ENCODE results near the gene TPTE.
"Not testable (repeated sequence)": the region's sequence is repeated elsewhere in the genome, so short reads cannot be mapped to it uniquely, and the experiment has no call there.

Gene TPTE

DNA sequence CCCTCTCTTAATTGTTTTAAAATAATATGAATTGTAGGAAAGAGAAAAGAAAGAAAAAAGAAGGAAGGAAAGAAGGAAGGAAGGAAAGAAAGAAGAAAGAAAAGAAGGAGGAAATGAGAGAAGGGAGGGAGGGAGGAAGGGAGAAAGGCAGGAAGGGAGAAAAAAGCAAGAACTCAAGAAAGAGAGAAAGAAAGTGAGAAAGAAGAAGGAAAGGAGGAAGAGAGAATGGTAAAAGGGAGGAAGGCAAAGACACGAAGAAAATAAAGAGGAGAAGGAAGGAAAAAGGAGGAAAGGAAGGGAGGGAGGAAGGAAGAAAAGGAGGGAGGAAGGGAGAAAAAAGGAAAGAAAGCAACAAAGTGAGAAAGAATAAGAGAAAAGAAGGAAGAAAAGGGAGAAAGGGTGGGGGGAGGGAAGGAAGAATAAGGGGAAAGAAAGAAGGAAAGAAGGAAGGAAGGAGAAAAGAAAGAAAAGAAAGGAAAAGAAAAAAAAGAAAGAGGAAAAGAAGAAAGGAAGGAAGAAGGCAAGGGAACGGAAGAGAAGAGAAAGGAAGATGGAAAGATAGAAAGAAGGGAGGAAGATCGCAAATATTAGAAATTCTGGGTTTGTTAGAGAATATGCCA lies 95.9 kb downstream of the TPTE start:
- DNase-seq (ENCODE audit: low read depth, low spot score): not testable (repeated sequence)

DNA sequence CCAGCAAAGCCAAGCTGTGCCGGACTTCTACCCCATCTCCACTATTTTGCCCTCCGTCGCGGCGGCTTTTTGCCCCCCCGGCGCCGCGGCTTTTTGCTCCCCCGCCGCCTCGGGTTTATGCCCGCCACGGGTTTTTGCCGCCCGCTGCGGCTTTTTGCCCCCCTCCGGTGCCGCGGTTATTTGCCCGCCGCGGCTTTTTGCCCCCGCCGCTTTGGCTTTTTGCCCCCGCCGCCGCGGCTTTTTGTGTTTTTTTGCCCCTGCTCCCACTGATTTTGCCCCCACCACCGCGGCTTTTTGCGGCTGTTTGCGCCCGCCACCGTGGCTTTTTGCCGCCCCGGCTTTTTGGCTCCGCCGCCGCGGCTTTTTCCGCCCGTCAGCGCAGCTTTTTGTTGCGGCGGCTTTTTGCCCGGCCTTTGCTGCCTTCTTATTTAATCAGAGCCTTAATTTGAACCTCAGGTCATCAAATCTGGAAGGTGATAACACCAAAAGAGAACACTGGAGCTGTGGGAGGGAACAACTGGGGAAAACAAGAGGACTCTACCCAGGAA lies 106.0 kb downstream of the TPTE start:
- DNase-seq (ENCODE audit: low read depth, low spot score): no peak

DNA sequence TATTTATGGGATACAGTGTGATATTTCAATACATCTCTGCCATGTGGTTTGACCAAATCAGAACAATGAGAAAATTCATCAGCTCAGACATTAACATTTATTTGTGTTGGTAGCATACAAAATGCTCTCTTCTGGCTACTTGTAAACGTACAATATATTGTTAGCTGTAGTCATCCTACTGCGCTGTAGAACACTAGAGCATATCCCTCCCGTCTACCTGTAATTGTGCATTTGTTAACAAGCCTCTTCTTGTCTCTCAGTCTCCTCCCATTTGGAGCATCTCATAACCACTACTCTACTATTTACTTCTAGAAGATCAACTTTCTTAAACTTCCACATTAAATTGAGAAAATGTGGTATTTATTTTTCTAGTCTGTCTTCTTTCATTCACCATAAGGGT lies 107.9 kb downstream of the TPTE start:
- not testable (repeated sequence) for DNase-seq (ENCODE audit: low read depth, low spot score)

DNA sequence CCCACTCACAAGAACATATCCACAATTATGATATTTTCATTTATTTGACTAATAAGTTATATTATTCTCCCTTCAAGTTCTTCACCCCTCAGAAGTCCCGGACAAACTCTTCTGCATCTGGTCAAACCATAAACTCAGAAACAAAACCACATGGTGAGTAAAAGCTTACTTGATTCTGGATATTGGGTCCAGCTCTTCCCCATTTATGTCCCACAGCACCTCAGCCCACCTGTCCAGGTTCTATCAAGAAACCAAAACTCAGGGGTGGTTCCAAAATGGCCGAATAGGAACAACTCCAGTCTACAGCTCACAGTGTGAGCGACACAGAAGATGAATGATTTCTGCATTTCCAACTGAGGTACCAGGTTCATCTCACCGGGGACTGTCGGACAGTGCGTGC lies 109.4 kb downstream of the TPTE start:
- not testable (repeated sequence) for DNase-seq (ENCODE audit: low read depth, low spot score)

DNA sequence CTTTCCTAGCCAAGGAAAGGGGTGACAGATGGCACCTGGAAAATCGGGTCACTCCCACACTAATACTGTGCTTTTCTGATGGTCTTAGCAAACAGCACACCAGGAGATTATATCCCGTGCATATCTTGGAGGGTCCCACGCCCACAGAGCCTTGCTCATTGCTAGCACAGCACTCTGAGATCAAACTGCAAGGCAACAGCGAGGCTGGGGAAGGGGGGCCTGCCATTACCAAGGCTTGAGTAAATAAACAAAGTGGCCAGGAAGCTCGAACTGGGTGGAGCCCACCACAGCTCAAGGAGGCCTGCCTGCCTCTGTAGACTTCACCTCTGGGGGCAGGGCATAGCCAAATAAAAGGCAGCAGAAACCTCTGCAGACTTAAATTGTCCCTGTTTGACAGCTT lies 109.9 kb downstream of the TPTE start:
- not testable (repeated sequence) for DNase-seq (ENCODE audit: low read depth, low spot score)

DNA sequence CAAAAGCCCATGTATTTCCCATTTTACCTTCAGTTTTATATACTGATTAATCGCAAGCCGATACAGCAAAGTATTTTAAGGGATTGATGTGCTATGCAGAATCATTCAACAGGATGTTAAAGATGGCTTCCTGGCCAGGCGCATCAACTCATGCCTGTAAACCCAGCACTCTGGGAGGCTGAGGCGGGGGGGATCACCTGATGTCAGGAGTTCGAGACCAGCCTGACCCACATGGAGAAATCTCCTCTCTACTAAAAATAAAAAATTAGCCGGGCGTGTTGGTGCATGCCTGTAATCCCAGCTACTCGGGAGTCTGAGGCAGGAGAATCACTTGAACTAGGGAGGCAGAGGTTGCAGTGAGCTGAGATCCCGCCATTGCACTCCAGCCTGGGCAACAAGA lies 116.8 kb downstream of the TPTE start:
- DNase-seq (ENCODE audit: low read depth, low spot score): not testable (repeated sequence)

DNA sequence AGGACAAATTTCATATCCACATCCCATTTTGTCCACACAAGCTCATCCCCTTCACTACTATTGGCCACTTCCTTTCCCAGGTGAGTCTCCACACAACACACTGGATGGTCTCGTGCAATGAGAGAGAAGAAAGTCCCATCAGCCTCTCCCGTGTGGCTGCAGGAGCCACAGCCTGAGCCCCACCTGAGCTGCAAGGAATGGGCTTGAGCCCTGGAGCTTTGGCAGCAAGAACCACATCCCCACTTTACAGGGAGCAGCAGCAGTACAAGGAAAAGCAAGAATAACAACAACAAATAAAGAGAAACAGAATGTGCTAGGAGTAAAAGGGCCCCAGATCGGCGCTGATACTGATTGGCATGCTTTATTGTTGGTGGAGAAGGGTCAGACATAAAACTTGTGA lies 117.7 kb downstream of the TPTE start:
- DNase-seq (ENCODE audit: low read depth, low spot score): no peak

DNA sequence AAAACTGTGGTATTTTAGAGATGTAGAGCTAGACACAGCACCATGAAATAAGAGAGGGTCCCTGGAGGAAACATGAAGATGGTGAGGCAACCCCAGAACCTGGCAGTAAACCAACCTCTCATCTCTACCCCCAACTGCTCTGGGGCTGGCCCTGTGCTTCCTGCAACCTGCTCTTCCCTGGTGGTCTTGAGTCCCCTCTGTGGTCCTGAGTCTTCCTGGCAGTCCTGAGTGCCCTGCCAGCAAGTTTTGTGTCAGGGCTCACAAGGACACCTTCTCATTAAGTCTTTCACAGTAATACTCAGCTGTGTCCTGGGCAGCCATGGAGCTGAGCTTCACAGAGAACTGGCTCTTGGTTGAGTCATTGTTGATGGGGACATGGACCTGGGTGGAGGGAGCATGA lies 118.4 kb downstream of the TPTE start:
- DNase-seq (ENCODE audit: low read depth, low spot score): not testable (repeated sequence)

DNA sequence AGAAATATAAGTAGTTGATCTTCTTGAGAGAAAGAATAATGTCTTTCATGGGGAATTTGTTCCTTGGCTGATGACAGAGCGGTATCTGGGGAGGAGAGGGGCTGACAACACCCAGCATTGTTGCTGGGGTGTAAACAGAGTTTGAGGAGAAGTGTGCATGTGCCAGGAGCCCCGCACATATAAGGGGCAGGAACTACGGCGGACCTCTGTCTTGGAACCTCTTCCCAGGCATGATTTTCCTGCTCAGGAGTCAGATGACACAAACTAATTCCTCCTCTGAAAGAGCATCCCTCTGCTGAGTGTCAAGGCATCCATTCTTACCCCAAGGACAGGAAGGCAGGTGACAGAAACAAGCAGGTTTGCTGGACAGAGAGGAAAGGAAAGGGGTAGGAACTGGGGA lies 119.1 kb downstream of the TPTE start:
- no peak for DNase-seq (ENCODE audit: low read depth, low spot score)

DNA sequence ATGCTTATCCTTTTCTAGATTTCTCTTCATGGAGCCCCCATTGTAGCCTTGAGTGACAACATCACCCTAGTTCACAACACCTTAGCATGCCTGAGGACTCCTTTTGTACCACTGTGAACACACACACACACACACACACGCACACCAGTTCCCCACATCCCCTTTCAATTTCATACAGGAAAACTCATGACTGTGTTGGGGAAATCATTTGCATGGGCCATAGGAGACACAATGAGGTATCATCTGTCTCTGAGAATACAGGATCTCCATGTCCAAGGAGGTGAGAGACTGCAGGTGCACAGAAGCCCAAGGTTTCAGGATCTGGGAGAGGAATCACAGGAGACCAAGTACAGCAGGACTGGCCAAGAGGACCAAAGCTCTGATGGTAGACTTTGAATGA lies 119.7 kb downstream of the TPTE start:
- DNase-seq (ENCODE audit: low read depth, low spot score): no peak

DNA sequence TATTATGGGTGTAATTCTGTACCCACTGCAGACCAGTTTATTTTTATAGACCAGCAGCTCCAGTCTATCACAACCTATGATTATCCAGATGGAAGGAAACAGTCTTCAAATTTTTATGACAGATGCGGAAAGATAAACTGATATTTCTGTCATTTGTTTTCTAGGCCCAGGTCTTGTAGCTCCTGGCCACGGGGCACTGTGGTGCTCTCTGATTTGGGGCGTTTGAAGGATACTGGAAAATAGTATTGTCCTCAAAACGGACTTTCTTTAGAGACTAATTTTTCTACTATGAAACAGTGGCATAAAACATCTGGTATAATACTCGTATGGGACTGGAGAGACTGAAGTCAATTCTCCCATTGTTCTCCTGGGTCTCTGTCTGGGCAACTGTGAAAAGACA lies 124.3 kb downstream of the TPTE start:
- not testable (repeated sequence) for DNase-seq (ENCODE audit: low read depth, low spot score)

DNA sequence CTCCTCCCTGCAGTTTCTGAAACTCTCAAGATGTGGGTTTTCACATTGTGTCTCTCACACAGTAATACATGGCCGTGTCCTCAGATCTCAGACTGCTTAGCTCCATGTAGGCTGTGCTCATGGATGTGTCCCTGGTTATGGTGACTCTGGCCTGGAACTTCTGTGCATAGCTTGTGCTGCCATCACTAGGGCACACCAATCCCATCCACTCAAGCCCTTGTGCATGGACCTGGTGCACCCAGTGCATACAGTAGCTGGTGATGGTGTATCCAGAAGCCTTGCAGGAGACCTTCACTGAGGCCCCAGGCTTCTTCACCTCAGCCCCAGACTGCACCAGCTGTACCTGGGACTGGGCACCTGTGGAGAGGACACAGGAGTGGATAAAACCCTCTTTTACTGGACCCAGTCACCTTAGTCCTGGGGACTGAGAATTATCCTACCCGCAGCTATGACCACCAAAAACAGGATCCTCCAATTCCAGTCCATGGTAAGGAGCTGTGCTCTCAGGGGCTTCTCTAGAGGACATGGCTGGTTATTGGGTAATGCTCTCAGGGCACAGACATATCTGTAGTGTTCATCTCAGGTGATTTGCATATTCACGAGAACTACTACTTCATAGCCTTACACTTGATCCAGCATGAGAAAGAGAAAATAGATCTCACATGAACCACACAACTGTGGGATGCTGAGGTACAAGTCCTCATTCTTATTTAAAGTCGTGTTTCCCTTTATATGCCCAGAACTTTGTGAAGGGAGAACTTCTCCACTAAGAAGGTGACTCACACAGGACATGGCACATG lies 128.2 kb downstream of the TPTE start:
- not testable (repeated sequence) for DNase-seq (ENCODE audit: low read depth, low spot score)

DNA sequence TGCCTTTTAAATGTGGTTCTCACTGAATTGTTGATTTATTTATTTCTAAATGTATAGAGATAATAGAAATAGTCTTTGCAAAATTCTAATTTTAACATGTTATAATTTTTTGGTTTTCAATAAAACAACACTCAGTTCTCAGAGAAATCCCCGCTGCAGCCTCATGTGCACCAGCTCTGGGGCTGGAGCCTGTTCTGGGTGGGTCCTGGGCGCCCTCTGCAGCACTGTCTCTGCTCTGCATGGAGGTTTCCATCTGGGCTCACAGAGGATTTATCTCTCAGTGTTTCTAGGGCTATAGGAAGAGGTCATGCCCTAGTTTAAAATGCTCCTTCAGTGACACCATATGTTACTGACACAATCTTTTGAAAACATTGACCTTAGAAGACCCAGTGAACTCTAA lies 128.9 kb downstream of the TPTE start:
- not testable (repeated sequence) for DNase-seq (ENCODE audit: low read depth, low spot score)
